CD4-positive, alpha-beta T cell treated with Interleukin-4 for 4 hours (primary cell): Measurements from ENCODE around the gene UNC50.
A peak's percentile ranks its signal among the peaks of the same experiment; 100 is the strongest.

Source experiments
- DNase-seq: peaks from one replicate; pipeline ENCODE4 v3.0.0-alpha.2; 2020

Gene UNC50, protein sequence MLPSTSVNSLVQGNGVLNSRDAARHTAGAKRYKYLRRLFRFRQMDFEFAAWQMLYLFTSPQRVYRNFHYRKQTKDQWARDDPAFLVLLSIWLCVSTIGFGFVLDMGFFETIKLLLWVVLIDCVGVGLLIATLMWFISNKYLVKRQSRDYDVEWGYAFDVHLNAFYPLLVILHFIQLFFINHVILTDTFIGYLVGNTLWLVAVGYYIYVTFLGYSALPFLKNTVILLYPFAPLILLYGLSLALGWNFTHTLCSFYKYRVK

DNA sequence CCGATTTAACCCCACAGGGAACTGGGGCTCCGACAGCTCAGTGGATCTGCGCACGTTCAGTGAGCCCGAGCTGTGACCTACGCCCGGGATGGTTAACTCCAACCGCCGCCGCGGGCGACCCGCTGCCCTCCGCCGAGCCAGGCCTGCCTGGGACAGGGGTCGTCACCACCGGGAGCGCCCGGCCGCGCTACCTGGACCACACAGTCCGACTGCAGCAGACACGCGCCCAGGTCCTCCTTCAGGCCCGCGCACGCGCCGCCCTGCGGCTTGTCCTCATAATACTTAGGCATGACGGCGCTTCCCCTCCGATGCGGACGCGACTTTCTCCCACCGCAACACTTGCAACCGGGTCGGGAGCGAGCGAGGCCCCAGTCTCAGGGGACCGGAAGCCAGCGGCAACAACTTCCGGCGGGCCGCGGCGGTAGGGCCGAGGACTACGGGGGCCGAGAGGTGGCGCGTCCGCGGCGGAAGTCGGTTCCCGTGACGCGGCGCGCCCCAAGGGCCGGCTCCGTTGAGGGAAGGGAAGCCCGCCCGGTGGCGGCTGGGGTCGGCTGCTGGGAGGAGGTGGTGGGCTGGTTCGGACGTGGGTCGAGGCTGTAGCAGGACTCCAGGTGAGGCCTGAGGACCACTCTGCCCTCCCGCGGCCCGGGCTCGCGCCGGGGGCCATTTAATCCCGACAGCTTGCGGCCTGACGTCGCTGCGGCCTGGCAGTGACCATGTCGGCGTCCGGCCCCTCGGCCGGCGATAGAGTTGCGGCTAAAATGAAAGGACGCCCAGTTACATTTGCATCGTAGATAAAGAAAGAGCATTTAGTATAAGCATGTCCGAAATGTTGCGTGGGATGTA lies at the start of gene UNC50, which contains the start of gene COA5:
Gene UNC50, plus strand, starts transcription at position 474 of the 846 bp plus-strand sequence. CDS start 1,171 bp downstream, outside the sequence.
Gene COA5, minus strand, starts transcription at position 397 of the 846 bp plus-strand sequence. Its CDS starts 107 bp downstream, at position 290.
- DNase-seq = peak; percentile 89

DNA sequence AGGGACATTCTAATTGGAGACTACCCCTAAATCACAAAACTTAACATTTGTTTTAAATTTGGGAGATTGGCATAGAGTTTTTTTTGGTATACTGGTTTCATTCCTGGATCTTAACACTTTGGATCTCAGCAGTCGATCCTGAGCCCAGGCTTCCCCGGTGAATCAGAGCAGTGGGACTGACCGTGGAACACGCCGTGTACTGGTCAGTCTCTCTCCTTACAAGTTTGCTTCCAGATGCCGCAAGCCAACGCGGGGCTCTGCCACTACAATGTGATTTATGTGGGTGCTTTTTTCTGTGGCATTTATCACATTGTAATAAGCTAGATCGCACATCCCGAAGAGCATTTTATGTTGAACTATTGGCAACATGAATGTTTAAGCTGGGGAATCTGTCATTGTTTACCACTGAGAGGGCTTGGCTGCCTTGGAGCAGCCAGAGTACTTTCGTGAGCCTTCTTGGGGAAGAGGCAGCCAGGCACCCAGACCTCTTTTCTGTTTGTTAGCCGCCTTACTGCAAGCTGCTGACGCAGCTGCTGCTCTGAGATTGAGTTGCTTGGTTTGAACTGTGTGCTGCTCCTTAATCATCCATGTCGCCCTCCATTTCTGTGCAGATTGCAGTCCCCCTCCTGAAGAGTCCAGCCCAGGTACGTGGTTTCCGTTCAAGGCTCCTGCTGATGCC lies 49.4 kb upstream of the UNC50 start:
- no peak for DNase-seq

DNA sequence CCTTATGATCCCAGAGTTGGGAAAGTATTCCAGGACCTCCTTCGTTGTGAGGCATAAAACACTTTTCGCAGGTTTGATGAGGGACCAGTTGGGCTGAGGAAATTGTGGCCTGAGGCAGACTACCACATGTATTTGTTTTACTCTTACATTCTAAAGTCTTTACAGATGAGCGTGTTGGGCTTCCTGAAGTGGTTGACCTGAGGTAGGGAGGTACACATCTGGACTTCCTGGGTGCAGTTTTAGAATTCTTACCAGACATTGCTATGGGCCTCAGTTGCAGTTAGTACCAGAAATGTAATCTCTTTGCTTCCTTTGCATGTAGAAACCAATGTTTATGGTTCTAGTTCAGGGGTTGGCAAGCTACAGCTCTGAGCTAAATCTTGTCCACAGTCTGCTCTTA lies 48.8 kb upstream of the UNC50 start:
- no peak for DNase-seq

DNA sequence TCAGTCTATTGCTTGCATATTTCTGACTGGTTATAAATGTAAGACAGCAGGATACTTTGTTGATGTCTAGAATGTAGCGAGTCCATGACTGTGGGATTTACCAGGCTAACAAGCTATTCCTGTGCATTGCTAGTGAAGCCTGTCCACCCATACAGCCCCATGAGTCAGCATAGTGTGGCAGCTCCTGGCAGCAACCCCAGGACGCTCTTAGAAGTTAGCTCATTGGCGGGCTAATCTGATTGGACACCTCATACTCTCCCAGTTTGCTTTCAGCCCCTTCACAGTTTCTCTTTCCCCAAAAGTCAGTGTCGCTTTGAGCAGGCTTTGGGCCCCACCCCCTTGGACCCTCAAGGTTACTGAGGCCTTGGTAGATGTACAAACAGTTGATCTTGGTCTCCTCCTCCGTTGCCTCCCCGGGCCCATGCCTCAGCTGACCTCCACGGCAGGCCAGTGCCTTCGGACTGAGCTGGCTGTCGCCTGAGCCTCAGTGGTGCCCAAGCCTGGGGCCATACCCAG lies 48.1 kb upstream of the UNC50 start:
- DNase-seq = no peak

DNA sequence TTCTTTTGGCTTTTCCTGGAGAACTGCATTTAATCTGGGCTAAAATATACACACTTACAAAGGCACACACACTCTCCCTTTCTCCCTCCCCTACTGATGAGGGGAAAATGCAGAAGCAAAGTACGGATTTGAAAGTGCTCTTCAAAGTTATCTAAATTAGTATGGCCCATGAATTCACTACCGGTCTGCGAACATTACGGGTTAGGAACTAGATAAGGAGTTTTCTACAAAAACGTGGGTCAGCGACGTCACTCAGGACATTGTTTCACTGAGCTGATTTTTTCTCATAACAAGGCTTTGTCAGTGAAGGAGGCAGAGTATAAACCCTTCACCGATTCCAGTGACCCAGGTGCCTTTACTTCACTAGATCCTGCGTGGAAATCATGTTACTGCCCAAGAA lies 47.4 kb upstream of the UNC50 start:
- no peak for DNase-seq

DNA sequence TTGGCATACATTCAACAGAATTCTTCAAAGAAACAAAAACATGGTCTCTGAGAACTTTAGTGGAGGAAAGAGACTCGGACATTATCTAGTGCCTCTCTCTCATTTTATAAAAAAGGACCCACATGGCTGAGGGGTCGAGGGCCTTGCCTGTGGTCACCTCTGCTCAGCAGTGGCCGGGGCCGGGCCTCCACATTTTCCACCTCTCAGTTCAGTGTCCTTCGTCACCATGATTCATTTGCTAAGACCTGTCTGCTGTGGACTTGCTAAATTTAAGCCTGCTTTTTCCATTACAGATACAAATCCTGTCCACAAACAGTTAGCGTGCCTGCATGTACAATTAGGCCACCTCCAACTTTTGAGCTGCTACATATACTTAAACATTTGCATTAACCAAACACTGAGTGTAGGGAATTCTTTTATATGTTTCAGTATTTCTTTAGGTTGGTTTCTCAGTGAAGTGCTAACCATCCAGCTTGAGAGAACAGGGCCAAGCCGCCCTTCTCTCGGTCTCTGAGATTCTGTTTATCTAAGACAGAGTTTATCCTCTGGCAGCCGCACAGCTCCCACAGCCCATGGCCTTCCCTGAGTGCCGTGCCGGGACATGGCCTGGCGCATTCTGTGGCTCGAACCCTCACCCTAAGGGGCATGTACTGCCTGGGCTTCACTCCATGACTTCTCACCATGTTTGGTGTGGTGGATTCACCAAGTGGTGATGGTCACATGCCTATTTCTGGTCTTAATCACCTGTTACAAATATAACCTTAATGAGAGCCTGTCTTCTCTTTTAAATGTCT lies 46.3 kb upstream of the UNC50 start:
- no peak for DNase-seq

DNA sequence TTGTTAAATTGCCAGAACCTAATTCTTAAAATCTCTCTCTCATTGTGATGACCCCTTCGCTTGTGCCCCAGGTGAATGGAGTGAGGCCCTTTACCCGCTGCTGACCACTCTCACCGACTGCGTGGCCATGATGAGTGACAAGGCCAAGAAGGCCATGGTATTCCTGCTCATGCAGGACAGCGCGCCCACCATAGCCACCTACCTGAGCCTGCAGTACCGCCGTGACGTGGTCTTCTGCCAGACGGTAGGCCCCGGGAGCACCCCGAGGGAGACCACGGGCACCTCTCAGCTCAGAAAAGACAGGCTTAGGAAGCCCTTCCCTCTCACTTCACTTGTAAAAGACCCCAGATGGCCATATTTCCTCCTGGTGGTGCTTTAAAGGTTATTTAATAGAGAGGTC lies 45.0 kb upstream of the UNC50 start:
- DNase-seq = no peak

DNA sequence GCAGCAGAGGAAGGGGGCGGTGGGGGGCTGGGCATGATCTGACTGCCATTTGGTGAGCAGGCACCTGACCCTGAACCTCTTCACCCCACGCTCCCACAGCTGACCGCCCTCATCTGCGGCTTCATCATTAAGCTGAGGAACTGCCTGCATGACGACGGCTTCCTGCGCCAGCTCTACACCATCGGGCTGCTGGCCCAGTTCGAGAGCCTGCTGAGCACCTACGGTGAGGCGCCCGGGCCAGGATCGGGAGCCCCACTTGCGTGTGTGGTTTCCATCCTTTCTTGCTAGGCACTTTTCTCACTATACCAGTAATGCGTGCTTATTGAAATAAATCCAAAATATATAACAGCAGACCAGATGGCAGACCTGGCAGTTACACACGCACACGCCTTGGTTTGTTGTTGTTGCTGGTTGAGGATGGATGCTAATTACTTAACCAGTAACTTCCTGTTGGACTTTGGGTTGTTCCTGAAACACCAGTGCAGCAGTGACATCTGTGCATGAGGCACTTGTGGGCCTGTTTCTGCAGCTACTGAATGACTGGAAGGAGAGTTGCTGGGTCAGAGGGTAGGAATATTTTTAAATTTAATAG lies 43.8 kb upstream of the UNC50 start:
- DNase-seq = no peak

DNA sequence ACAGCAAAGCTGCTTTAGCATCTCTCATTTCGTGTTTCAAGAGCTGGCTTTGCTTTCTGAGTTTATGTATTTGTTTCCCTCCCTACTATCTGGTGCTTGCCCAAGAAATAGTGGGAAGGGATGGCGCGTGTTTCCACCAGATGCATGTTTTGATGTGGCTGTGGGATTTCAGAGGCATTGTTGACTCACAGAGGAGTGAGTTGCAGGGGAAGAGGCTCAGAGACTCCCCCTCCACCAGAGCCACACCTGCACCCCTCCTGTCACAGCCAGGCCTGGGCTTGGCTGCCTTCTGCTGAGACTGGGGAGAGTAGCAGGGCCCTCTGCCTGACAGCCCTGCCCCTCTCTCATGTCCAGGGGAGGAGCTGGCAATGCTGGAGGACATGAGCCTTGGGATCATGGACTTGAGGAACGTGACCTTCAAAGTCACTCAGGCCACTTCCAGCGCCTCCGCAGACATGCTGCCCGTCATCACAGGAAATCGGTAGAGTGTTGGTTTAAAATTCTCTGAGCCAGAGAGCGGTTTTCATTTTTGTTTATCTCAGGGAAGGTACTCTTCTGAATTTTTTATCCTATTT lies 43.0 kb upstream of the UNC50 start:
- DNase-seq = no peak

DNA sequence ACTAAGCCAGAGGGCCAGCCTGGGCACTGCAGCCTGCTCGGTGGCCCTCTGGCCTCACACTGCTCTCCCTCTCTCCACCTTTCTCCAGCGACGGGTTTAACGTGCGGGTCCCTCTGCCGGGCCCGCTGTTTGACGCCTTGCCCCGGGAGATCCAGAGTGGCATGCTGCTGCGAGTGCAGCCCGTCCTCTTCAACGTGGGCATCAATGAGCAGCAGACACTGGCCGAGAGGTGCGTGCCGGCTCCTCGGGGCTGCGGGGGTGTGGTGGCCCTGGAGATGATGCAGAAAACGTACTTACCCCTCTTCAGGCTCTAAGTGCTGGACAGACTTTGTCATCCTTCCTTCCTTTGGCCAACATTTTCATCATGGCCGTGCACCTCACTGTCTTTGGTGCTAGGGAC lies 42.4 kb upstream of the UNC50 start:
- no peak for DNase-seq

DNA sequence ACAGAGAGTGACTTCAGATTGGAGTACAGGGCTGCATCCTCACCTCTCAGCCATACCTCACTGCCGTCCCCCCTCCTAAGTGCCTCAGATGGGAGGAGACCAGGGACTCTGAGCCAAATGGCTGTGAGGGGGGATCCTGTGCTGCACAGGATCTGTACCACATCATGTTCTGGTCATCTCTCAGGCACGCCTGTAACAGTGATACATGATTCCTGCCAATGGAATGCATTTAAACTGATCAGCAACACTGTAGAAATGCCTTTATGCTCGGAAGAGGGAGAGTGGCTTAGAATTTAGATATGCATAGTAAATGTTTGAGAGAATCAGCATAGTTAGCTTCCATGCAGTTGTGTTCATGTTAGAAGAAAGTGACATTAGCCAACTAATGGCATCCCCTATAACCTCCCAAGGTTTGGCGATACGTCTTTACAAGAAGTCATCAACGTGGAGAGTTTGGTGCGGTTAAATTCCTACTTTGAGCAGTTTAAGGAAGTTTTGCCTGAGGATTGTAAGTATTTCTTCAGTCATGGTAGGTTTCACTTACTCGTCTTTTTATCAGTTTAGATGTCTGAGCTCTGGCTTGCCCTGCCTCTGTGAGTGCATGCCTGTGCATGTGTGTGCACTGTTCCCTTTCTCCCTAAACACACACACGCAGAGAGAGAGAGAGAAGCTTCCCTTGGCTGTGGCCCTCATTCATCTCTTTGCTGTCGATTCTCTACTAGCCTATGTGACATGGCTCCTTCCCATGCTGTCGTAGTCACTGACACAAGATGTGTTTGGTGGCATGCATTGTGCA lies 40.0 kb upstream of the UNC50 start:
- DNase-seq = no peak

DNA sequence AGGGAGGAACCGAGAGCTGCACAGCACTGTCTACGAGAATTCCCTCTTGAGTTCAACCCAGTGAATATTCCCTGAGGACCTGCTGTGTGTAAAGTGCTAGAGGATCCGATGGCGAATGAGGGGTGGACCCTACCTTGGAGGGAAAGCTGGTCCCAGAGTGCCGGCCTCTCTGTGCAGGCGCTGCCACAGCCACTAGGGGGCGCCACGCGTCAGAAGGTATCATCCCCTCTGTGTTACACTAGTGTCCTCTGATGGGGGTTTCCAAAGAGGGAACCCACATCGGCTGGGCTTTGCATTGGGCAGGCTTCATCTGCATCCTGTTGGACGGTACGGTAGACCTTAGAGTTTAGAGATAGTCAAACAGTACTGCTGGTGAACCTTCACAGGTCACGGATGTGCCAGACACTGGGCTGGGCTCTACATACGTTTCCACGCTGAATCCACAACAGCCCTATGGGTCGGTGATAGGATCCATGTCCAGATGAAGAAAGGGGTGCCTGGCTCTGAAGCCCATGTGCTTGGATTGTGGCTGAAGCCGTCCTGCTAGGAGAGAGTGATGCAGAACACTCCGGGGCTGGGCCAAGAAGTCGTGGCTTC lies 39.1 kb upstream of the UNC50 start:
- peak; percentile 51 for DNase-seq

DNA sequence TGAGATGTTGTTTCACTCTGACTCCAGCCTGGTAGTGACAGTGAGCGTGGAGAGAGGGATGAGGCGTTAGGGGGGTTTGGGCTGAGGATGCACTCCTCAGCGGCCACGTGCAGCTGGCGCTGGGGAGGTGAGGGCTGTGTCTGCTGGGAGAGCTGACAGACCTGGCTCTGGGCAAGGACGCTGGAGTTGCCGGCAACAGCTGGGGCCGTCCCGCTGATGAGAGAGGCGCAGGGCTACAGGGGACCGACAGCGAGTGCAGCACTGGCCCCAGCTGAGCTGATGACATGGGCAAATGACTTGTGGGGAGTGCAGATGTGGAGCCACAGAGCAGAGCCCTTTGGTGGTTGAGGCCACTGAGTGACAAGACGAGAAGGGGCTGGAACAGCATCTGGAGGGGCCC lies 38.5 kb upstream of the UNC50 start:
- DNase-seq = no peak

DNA sequence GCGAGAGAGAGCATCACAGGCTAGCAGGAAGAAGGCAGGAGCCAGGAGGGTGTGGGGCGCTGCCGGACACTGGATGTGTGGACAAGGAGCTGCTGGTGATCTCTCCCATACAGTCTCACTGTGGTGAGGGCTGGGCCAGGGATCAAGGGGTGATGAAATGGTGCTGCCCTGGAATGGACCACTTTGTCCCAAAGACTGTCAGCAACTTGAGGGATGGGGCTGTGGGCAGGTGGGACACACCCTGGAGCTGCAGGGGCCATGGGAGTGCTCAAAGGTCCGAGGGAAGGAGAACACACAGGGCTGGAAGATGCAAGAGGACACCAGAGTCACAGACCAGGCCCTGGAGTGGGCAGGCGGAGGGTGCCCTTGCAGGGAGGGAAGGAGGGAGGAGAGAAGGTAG lies 38.0 kb upstream of the UNC50 start:
- DNase-seq = no peak

DNA sequence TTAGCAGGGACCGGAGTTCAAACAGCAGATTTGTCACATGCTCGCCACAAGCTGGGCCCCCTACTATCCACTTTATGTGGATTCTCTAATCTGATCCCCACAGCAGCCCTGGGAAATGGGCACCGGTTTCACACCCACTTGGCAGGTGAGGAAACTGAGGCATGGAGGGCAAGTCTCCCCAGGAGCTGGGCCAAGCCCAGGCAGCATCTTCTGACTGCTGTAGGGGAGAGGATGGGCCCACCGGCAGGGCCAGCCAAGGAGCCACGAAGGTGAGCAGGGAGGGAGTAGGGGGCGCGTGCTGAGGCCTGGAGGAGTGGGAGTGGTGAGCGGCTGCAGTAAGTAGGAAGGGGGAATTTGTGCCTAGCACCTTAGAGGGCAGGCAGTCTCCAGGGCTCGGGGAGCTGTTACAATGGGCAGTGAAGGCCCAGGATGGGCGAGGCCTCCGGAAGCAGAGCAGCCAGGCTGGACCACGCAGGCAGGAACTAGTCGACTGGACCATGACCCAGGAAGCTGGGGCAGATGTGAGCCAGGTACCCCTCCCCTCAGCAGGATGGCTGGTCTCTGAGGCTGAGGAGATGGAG lies 37.2 kb upstream of the UNC50 start:
- DNase-seq = no peak

DNA sequence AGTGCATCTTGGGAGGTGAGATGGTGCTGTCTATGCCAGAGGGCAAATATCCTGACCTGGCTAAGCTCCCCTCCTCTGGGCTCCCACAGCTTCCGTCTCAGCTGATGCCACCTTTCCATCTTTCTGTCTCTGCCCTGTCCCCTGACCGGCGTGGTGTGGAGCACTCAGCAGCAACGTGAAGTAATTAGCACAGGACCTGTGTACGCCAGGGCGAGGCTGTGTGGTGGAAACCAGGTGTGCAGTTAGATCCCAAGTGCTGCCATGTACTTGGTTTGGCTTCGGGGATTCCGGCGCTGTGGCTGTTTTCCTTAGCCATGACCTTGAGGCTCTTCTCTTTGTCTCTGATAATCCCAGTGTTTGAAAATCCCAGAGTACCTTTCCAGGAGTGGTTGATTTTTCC lies 36.6 kb upstream of the UNC50 start:
- no peak for DNase-seq

DNA sequence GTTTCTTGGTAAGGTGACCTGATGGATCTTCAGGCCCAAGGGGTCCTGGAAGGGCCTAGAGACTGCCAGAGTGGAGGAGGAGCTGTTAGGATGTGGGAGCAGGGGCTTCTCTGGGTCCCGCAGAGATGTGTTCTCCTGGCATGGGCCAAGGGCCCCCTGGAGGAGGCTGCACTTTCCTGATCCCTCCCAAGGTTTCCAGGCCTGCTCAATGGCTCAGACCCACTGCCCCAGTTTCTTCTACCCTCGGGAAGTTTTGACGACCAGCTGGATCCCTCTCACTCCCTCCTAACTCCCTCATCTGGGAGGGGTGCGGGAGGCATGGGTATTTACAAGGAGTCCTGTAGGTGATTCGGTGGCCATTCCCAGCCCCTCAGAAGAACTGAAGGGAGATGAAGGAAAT lies 36.2 kb upstream of the UNC50 start:
- no peak for DNase-seq

DNA sequence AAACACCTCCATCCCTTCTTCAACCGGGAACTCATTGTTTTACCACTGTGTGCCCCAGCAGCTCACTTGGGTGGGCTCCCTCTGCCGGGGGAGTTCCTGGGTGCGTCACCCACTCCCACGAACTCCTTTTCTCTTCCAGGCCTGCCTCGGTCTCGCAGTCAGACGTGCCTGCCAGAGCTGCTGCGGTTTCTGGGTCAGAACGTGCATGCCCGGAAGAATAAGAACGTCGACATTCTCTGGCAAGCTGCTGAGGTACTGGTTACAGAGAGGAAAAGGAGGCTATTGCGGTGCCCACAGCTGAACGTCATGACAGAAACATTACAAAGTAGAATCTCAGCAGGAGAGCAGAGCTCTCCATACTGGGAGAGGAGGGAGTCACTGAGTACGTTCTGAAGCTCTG lies 35.7 kb upstream of the UNC50 start:
- DNase-seq = no peak

DNA sequence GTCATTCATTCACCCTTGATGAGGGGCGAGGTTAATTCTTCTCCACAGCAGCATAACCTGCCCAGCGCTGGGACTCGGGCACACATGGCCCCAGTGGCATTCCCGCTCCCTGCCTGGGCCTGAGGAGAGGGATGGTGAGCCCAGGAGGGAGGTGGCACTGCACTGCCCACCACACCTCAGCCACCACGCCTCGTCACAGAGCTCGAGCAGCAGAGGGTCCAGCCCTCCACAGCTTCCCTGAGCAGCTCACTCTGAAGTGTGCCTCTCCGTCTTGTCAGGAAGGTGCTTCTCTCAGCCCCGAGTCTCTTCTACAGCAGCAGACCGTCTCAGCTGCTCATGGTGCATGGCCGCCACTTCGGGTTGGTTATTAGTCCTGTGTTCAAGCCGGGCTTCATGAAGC lies 35.0 kb upstream of the UNC50 start:
- DNase-seq = no peak

DNA sequence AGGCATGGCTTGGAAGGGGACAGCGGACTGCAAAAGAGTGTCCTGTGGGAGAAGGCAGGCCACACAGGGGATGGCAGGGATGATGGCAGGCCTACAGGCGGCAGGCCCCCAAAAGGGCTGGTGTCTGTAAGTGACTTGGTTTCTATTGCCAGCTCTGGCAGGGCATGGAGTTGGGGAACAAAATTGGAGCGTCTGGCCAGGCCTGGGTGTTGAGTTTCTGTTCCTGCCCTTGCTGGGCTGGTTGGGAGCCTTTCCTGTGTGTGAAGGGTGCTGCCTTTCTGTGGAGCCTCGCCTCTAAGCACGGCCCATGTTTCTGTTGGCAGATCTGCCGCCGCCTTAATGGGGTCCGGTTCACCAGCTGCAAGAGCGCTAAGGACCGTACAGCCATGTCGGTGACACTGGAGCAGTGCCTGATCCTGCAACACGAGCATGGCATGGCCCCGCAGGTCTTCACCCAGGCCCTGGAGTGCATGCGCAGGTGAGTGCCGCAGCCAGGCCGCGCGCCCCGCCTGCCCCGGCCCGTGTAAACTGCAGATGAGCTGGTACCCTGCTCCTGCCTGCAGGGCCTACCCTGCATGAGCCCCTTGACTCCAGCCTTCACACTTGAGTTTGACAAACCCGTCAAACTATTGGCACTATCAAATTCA lies 31.6 kb upstream of the UNC50 start:
- DNase-seq = no peak
